Panc1 (cell line): ENCODE data around the gene MED13.

ENCODE experiments used
- SIN3A ChIP-seq: IDR thresholded peaks from 2 replicates; pipeline ENCODE4 v1.6.1; 2012; ENCODE audit warnings: low read depth, mild to moderate bottlenecking, low read length, moderate library complexity, borderline replicate concordance; ENCODE audit not compliant: insufficient read depth
- TCF7L2 ChIP-seq: IDR thresholded peaks from 2 replicates; pipeline ENCODE4 v1.6.1; 2011; ENCODE audit warnings: mild to moderate bottlenecking, low read depth, low read length, inconsistent platforms
- TF ChIP-seq, protein P1 (sequence below): fragments of 450-650 bp; IDR thresholded peaks from 2 replicates; pipeline ENCODE4 v1.5.1; 2017; ENCODE audit warnings: mild to moderate bottlenecking
- TF ChIP-seq, protein P2 (sequence below), 2 experiments: IDR thresholded peaks; 2 replicates each; pipeline ENCODE4 v1.6.1; 2011 to 2012; ENCODE audit warnings: low read depth in 2 of 2, control low read depth in 1 of 2, low read length in 1 of 2, mild to moderate bottlenecking in 1 of 2, moderate library complexity in 1 of 2; ENCODE audit not compliant: insufficient read depth in 1 of 2

DNA sequence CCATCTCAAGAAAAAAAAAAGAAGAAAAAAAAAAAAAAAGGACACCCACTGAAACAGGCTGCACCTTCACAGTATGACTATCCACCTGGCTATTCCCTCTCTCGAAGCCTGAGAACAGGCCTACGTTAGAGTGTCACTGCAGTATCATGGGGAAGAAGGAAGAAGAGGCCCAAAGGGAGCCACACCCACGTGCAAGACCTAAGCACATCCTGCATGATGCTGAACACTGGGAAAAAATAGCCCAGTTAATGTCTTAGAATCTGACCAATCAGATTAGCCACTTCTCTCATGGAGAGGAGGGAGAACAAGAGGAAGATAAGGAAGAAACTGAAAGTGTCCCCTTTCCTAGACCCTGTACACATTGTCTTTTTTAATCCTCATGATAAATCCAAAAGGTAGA is 19.5 kb upstream of the MED13 start:
- TF ChIP-seq, protein P1, sequence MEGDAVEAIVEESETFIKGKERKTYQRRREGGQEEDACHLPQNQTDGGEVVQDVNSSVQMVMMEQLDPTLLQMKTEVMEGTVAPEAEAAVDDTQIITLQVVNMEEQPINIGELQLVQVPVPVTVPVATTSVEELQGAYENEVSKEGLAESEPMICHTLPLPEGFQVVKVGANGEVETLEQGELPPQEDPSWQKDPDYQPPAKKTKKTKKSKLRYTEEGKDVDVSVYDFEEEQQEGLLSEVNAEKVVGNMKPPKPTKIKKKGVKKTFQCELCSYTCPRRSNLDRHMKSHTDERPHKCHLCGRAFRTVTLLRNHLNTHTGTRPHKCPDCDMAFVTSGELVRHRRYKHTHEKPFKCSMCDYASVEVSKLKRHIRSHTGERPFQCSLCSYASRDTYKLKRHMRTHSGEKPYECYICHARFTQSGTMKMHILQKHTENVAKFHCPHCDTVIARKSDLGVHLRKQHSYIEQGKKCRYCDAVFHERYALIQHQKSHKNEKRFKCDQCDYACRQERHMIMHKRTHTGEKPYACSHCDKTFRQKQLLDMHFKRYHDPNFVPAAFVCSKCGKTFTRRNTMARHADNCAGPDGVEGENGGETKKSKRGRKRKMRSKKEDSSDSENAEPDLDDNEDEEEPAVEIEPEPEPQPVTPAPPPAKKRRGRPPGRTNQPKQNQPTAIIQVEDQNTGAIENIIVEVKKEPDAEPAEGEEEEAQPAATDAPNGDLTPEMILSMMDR: no peak
- TF ChIP-seq SIN3A: no peak
- no peak for TF ChIP-seq TCF7L2
- TF ChIP-seq, protein P2, sequence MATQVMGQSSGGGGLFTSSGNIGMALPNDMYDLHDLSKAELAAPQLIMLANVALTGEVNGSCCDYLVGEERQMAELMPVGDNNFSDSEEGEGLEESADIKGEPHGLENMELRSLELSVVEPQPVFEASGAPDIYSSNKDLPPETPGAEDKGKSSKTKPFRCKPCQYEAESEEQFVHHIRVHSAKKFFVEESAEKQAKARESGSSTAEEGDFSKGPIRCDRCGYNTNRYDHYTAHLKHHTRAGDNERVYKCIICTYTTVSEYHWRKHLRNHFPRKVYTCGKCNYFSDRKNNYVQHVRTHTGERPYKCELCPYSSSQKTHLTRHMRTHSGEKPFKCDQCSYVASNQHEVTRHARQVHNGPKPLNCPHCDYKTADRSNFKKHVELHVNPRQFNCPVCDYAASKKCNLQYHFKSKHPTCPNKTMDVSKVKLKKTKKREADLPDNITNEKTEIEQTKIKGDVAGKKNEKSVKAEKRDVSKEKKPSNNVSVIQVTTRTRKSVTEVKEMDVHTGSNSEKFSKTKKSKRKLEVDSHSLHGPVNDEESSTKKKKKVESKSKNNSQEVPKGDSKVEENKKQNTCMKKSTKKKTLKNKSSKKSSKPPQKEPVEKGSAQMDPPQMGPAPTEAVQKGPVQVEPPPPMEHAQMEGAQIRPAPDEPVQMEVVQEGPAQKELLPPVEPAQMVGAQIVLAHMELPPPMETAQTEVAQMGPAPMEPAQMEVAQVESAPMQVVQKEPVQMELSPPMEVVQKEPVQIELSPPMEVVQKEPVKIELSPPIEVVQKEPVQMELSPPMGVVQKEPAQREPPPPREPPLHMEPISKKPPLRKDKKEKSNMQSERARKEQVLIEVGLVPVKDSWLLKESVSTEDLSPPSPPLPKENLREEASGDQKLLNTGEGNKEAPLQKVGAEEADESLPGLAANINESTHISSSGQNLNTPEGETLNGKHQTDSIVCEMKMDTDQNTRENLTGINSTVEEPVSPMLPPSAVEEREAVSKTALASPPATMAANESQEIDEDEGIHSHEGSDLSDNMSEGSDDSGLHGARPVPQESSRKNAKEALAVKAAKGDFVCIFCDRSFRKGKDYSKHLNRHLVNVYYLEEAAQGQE (IDR thresholded peaks at IDR 0.05; ENCODE audit: insufficient read depth in 1 of 2, low read depth in 2 of 2, low read length in 1 of 2): no peak
